GM19351 (cell line): Measurements from ENCODE around the gene GPT2.
"Not testable (repeated sequence)": the region's sequence is repeated elsewhere in the genome, so short reads cannot be mapped to it uniquely, and the experiment has no call there.

Experiments
- ATAC-seq: cut with Tn5 transposase; IDR thresholded peaks from one replicate; pipeline ENCODE4 v1.9.1; 2021; ENCODE audit warnings: mild to moderate bottlenecking, moderate library complexity; ENCODE audit not compliant: unreplicated experiment

The GPT2 gene

DNA sequence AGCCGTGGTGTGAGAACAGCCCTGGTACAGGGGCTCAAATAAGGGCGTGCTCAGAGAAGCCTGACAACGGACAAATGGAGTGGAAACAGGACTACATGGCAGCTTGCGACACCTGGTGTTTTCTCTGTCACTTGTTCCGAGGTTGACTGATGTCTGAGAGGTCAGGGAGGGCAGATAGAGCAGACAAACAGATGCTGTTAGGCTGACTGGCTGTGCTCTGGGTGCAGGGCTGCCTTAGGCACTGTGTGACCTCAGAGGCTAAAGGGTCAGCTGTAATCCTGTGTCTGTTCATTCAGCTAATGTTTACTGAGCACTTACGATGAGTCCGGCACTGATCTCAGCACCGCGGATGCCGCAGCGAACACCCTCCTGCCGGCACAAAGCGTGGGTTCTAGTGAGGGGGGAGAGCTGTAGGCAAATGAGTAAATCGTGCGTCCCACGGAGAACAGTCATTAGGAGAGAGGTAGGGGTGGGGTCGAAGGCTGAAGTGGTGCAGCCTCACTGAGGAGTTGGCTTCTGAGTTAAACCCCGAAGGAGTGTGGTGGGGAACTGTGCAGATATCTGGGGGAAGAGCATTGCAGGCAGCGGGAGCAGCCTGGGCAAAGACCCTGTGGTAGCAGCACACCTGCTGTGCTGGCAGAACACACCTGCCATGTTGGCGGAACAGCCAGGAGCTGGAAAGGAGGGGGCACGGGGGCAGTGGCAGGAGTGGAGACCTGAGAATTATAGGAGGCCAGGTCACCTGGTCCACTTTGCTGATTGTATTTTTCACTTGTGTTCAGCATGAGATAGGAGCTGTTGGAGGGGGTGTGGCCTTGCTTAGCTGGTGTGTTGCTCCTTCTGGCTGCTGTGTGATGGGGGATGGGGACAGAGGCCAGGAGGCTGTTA lies 35.0 kb downstream of the GPT2 start:
- peak; percentile 84 for ATAC-seq

DNA sequence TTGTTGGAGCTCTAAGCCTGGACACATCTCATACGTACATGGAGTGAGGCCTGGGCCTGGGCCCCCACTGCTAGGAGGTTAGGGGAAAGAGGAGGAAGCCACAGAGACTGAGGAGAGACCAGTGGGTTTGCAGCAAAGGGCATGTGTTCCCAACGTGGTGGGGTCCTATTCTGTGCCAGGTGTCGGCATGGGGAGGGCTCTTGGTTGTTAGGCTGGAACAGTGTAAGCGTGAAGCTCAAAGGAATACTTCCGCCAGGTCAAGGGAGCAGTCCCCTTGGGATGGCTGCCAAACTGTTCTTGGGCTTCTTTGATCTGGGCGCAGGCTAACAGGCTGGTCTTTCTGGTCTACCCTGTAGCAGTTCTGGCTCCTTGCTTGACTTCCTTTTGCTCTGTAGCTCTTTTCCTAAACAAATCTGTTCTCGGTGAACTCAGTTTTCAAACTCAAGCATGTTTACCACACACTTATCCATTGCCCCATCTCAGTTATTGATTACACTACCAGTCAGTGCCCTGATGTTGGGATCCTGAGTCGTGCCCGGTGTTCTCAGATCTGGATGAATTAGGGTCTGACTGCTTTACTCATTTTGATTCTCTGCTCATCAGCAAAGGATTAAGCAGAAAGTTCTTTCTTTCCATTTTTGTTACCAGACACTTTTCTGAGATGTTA lies 36.4 kb downstream of the GPT2 start:
- no peak for ATAC-seq

DNA sequence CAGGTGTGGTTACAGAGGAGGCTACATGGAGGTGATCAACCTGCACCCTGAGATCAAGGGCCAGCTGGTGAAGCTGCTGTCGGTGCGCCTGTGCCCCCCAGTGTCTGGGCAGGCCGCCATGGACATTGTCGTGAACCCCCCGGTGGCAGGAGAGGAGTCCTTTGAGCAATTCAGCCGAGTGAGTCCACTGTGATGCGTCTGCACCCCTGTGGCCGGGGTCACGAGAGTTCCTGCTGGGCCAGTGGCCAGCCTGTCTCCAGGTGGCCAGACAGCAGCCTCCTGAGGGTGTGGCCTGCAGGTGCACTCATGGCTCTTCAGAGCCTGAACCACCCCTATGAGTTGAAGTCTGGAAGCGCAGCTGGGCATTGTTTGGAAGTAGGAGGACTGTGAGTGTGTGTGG lies 38.1 kb downstream of the GPT2 start:
- no peak for ATAC-seq

DNA sequence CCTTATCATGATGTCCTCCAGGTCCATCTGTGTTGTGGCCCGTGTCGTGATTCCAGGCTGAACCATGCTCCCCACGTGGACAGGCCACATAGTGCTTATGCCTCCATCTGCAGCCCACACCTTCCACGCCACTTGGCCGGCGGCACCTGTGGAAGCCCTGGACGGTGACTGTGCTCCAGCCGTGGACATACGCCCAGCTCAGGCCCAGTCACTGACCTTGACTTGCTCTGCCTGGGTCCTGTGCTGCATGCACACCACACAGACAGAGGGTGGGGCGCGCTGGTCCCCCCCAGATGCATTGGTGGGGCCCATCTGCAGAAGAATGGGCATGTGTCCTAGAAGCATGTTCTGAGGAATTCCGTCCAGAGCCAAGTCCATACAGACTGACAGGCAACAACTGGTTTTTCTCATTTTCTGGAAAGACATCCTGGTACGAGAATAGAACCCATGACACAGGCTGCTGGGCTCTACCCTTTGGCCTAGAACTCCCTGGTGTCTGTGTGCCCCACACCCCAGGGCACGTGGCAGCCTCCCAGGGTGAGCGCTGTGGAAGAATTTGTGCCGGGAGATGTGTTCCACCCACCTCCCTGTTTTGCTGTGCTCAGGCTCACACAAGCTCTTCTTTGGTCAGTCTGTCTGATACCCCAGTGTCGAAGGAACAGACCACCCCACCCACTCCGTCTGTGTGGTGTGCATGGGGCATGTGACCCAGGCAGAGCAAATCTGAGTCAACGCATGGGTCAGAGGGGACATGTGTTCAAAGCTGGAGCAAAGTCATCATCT lies 39.5 kb downstream of the GPT2 start:
- no peak for ATAC-seq

DNA sequence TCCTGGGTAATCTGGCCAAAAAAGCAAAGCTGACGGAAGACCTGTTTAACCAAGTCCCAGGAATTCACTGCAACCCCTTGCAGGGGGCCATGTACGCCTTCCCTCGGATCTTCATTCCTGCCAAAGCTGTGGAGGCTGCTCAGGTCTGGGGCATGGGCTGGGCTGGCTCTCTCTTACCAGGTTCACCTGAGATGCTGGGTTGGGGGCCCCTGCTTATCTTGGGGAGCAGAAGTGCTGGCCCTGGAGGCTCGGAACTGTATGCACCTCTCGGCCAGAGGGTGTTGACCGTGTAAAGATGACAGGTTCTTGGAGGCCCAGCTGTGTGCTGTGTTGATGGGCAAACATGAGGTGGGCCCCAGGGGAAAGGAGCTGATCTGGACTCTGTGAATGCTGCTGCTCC lies 40.2 kb downstream of the GPT2 start:
- no peak for ATAC-seq

DNA sequence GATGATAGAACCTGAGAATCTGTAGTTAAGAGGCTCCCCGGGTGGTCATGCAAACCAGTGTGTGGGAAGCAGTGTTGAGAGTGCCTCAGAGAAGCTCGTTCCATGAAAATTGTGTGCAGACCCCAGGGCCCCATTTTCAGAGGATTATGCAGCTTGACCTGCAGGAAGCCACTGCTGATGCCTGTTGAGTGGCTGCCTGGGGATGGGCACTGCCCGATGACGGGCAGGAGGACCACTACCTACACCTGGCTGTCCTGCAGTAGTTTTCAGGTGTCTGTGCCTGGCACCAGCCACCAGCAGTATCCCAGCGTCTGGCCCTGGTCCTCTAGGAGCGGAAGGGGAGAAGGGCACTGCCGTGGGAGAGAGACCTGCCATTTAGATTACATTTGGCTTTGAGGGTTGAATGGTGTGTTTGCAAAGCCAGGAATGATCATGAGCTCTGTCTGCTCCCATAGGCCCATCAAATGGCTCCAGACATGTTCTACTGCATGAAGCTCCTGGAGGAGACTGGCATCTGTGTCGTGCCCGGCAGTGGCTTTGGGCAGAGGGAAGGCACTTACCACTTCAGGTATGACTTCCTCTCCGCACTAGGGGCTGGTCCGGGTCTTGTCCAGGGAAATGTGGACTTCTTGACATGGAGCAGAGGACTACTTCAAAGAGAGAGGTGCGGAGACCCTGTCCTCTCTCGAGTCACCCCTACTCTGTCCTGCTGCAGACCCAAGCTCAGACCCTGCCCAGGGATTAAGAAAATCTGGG lies 42.5 kb downstream of the GPT2 start:
- no peak for ATAC-seq

DNA sequence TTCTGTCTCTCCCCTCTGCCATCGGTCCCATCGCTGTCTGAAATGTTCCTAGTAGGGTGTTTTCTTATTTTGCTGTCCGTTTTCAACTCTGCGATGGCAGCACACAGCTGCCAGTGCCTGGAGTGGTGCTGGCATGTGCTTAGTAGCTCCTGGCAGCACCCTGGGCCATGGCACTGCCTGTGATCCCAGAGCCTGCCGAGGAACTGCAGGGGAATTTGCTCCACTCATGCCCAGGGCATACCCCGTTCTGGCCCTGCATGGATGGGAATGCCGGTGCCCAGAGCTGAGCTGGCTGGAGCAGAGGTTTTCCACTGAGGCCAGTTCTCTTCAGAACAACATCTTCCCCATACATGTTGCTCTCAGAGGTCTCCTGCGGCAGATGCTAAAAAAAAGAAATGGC lies 43.1 kb downstream of the GPT2 start:
- ATAC-seq = no peak

DNA sequence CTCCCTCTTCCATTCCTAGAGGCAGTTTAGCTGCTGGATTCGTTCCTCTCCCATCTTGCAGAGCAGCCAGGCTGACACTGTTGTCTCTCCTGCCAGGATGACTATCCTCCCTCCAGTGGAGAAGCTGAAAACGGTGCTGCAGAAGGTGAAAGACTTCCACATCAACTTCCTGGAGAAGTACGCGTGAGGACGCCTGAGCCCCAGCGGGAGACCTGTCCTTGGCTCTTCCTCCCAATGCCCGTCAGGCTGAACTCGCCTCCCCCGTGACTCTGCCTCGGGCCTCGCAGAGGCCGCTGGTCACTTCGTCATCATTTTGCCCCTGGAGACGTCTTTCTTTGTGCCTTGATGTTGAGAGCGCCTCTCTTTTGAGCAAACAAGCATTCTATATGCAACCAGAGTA lies 44.6 kb downstream of the GPT2 start:
- no peak for ATAC-seq

DNA sequence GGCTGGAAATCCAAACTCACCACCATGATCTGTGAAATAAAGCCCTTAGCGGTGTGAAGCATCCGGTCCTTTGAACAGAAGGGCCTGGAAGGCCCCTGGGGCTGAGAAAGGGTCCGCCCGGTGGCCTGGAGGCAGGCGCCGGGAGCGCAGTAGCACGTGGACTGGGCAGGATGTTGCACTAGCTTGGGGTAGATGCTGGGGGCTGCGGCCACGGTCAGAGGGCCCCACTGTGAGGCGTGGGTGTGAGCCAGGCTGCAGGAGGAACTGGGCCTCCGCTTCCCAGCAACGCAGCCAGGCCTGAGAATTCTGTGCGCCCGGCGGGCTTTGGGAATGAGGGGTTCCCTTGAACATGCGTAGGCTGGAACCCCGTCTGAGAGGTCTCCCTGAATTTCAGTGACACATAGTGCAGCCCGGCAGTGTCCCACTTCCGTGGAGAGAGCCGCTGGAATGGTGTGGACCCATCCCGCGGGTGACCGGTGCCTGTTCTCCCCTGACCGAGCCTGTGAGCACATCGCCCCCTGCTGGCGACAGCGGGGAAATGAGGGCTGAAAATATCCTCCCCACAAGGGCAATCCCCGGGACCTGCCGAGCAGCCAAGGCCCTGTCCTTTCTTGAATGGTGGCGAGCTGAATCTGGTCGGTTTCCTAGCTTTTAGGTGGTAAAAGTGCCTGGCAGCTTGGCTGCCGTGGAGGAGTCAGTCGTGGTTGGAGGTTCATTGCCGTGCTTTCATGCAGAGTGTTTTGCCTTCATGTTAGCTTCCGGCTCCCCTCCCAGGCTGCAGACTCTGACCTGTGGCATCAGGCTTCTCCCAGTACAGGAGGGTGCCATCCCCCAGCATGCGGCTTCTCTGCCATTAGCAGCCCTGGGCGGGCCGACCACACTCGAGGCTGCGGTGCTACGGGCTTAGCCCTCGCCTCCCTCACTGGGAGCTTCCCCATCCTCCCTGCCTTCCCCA lies 45.5 kb downstream of the GPT2 start:
- ATAC-seq = peak; percentile 91

DNA sequence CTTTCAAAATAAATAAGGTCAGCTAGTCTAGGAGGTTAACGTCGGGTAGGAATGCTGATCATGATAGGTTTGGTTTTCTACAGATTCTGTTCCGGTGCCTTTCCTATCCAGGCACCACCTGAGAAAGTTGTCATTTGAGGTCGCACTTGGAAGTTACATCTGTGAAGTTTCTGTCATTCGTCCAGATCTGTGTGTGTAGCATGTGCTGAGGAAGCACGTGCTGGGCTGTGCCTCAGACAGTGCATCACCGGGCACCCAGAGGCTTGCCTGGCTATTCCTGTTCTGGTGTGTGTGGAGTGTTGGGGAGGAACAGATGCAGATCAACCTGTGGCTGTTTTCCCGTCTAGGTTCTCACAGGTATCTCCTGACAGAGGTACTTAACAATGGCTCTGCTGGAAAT lies 46.7 kb downstream of the GPT2 start:
- no peak for ATAC-seq

DNA sequence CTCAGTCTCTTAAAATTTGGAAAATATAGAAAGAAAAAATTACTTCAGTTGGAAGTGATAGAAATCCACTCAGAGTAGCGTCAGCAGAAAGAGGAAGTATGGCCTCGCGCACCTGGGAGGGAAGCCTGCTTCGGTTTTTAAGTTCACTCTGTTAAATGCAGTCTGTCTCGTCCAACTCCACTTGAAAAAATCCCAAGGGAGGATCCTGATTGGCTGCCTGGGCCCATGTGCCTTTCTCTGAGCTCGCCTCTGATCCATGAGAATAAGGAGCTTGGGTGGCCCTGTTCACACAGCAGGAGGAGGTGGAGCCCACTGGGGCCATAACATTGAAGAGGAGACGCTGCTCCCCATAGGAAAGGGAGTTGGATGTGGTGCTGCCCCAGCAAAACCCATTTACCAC lies 48.6 kb downstream of the GPT2 start:
- no peak for ATAC-seq

DNA sequence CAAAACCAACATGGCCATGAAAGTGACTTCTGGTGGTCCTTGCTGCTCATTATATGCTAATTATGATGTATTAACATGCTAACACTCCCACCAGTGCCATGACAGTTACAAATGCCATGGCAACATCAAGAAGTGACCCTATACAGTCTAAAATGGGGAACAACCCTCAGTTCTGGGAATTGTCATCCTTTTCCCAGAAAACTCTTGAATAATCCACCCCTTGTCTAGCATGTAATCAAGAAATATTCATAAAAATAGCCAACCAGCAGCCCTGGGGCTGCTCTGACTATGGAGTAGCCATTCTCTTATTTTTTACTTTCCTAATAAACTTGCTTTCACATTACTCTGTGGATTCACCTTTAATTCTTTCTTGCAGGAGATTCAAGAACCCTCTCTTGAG lies 53.4 kb downstream of the GPT2 start:
- no peak for ATAC-seq

DNA sequence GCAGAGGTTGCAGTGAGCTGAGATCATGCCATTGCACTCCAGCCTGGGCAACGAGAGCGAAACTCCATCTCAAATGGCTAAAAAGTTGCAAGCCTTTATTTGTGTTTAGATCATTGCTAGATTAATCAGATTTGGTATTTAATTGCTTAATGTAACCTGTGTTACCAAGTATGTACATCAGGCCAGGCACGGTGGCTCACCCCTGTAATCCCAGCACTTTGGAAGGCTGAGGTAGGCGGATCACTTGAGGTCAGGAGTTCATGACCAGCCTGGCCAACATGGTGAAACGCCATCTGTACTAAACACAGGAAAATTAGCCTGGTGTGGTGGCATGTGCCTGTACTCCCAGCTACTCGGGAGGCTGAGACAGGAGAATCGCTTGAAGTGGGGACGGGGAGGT lies 60.6 kb downstream of the GPT2 start:
- not testable (repeated sequence) for ATAC-seq

DNA sequence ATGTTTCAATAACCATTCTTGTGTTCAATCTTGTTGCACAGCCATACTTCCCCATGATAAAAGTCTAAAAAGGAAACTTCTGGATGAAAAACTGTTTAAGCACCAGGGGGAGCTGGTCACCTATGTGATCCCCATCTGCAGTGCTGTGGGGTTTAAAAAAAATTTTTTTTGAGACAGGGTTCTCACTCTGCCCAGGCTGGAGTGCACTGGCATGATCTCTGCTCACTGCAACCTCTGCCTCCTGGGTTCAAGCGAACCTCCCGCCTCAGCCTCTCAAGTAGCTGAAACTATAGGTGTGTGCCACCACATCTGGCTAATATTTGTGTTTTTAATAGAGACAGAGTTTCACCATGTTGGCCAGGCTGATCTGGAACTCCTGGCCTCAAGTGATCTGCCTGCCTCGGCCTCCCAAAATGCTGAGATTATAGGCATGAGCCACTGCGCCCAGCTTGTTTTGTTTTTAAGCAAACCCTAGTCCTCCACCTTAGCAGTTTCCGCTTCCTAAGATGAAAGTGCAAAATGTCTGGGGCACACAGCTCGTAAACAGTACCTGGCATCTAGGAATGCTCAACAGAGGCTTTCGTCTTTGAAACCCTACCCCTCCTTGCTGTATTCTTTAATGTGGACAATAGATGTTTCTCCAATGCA lies 63.9 kb downstream of the GPT2 start:
- peak; percentile 85 for ATAC-seq

DNA sequence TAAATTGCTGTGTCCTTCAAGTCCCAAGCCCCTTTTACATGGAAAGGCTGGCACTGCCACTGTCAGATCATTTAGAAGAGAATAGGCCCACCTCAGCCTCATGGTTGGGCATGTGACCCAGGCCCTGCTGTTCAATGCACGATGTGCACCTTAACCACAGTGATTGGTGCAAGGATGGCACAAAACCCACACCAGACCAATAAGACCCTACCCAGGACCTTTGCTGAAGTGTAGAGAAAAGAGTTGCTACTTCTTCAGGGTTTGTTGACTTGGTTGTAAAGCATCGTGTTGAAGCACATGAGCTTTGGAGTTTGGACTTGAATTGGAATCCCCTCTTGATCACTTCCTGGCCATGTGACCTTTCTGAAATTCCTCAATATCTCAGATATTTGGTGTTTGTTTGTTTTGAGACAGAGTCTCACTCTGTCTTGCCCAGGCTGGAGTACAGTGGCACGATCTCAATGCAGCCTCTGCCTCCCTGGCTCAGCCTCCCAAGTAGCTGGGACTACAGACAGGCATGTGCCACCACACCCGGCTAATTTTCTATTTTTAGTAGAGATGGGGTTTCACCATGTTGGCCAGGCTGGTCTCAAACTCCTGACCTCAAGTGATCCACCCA lies 64.5 kb downstream of the GPT2 start:
- ATAC-seq = no peak

DNA sequence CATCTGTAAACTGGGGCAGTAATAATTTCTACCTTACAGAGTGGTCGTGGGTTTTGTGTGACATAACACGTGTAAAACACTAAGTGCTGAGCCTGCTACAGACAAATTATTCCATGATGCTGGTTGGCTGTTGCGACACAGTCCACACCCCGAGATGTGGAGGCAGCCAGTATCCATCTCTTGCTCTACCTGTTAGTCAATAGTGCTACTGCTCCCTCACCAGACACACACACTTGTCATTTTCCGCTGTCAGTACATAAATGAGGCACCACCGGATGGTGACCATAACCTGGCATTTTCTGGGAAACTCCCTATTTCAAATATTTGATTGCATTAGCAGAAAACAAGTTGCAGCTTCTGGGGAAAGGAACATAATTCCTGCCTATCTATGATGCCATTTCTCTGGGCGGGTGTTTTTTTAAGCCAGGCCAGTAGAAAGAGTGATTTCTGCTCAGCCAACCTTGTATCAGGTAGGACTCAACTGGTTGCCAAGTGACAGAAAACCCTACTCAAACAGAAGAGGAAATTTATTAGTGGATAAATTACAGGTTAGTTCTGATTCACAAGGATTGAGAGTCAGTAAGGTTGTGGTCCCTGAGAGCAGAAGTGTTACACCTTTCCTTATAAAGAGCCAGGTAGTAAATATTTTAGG lies 65.2 kb downstream of the GPT2 start:
- ATAC-seq = no peak

DNA sequence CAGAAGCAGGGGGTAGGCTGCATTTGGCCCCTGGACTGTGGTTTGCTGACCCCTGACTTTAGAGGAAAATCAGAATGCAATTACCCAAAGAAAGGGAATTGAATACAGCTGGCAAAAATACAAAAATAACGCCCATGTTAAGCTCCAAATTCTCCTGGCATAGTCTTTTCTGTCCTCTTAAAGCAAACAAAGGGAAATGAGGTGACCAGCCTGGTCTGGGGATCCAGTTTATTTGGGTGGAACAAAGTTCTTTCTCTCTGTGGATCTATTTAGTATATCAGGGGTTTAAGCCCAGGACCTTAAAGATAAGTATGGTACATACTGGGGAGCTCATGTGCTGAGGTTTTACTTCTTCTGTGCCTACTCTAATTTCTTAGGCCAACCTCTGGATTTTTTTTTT lies 65.8 kb downstream of the GPT2 start:
- no peak for ATAC-seq

DNA sequence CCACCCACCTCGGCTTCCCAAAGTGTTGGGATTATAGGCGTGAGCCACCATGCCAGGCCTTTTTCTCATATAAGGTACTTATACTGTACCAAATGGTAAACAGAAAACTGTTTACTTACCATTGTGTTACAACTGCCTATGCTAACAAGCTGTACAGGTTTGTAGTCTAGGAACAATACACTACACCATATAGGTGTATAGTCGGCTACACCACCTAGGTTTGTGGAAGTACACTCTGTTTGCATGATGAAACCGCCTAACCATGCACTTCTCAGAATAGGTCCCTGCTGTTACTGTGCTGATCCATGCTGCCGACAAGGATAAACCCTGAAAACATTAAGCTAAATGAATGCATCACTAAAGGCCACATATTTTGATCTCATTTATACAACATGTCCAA lies 70.4 kb downstream of the GPT2 start:
- no peak for ATAC-seq
